Gastrocnemius medialis (tissue), 4 donors: ENCODE data around the gene PPP1R26.

Source experiments
- CTCF ChIP-seq, 5 experiments: fragments of 450-650 bp in 3 of 5; fragments of 200-600 bp in 2 of 5; sonication (generic) in 2 of 5; IDR thresholded peaks in 4 of 5; conservative IDR thresholded peaks in 1 of 5; 1 replicate in 4 of 5; 2 replicates in 1 of 5; pipeline ENCODE4 v1.5.1; 2016 to 2019; ENCODE audit warnings: antibody characterized with exemption in 5 of 5, mild to moderate bottlenecking in 3 of 5, moderate library complexity in 3 of 5
- POLR2A ChIP-seq, 2 donors: fragments of 450-650 bp; IDR thresholded peaks; one replicate each; pipeline ENCODE4 v1.6.1; 2017; ENCODE audit warnings: antibody characterized with exemption in 2 of 2, mild to moderate bottlenecking in 2 of 2, moderate library complexity in 2 of 2

- TF ChIP-seq CTCF (IDR thresholded peaks at IDR 0.05 in 4 of 5, conservative IDR thresholded peaks at IDR 0.05 in 1 of 5) = no peak
- TF ChIP-seq POLR2A (IDR thresholded peaks at IDR 0.05) = no peak
These were observed 30.9 kb upstream of the PPP1R26 start for GRCh38 chr9:135448663-135449100.
